OCI-LY1 (cell line): ENCODE data around the gene PCDHGC3.

Source experiments
- EZH2 ChIP-seq: fragments of 200-600 bp; sonication (generic), shearing (Covaris generic); IDR thresholded peaks from 2 replicates; pipeline ENCODE4 v1.8.0; 2017; ENCODE audit warnings: borderline replicate concordance, mixed run types, mild to moderate bottlenecking, antibody characterized with exemption, low read length, moderate library complexity, mixed read lengths
- TF ChIP-seq, protein P1 (sequence below): fragments of 200-600 bp; sonication (generic), shearing (Covaris generic); IDR thresholded peaks from 2 replicates; pipeline ENCODE4 v1.5.1; 2017; ENCODE audit warnings: mild to moderate bottlenecking, antibody characterized with exemption, low read length, moderate library complexity, mixed read lengths

- TF ChIP-seq, protein P1, sequence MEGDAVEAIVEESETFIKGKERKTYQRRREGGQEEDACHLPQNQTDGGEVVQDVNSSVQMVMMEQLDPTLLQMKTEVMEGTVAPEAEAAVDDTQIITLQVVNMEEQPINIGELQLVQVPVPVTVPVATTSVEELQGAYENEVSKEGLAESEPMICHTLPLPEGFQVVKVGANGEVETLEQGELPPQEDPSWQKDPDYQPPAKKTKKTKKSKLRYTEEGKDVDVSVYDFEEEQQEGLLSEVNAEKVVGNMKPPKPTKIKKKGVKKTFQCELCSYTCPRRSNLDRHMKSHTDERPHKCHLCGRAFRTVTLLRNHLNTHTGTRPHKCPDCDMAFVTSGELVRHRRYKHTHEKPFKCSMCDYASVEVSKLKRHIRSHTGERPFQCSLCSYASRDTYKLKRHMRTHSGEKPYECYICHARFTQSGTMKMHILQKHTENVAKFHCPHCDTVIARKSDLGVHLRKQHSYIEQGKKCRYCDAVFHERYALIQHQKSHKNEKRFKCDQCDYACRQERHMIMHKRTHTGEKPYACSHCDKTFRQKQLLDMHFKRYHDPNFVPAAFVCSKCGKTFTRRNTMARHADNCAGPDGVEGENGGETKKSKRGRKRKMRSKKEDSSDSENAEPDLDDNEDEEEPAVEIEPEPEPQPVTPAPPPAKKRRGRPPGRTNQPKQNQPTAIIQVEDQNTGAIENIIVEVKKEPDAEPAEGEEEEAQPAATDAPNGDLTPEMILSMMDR: no peak
- no peak for TF ChIP-seq EZH2
Observed at GRCh38 chr5:141525653-141526052, 49.9 kb downstream of the PCDHGC3 start.
